H9 (cell line): ENCODE data around the gene SPECC1. TPM values are rescaled to one million over a fixed set of nuclear protein-coding genes. Genes with fewer than 3 reads are reported as not detected.
A peak's percentile ranks its signal among the peaks of the same experiment; 100 is the strongest.

Experiments
- DNase-seq: peaks from one replicate; pipeline ENCODE4 v3.0.0-alpha.2; 2017
- H2AFZ ChIP-seq: one replicate; pipeline ENCODE4 v1.6.1; 2013; ENCODE audit warnings: mild to moderate bottlenecking, low read length, control low read depth, moderate library complexity
- H2AK5ac ChIP-seq: 2 replicates; pipeline ENCODE4 v1.6.1; 2013; ENCODE audit warnings: low read length, control low read depth, mixed read lengths; ENCODE audit not compliant: insufficient read length
- H2BK120ac ChIP-seq: one replicate; pipeline ENCODE4 v1.6.1; 2013; ENCODE audit warnings: low read depth, mild to moderate bottlenecking, low read length, control low read depth, inconsistent platforms; ENCODE audit not compliant: poor library complexity, severe bottlenecking
- H2BK12ac ChIP-seq: 2 replicates; pipeline ENCODE4 v1.6.1; 2013; ENCODE audit warnings: low read length, control low read depth, mixed read lengths, low read depth; ENCODE audit not compliant: insufficient read length
- H2BK15ac ChIP-seq: 2 replicates; pipeline ENCODE4 v1.6.1; 2013; ENCODE audit warnings: low read depth, low read length, control low read depth
- H2BK20ac ChIP-seq: one replicate; pipeline ENCODE4 v1.6.1; 2013; ENCODE audit warnings: low read depth, mild to moderate bottlenecking, low read length, control low read depth, inconsistent platforms; ENCODE audit not compliant: poor library complexity, severe bottlenecking
- H2BK5ac ChIP-seq: 2 replicates; pipeline ENCODE4 v1.6.1; 2013; ENCODE audit warnings: low read length, control low read depth, mixed read lengths; ENCODE audit not compliant: insufficient read length
- H3K14ac ChIP-seq: 2 replicates; pipeline ENCODE4 v1.6.1; 2013; ENCODE audit warnings: low read length, control low read depth; ENCODE audit not compliant: insufficient read depth
- H3K18ac ChIP-seq: 2 replicates; pipeline ENCODE4 v1.6.1; 2013; ENCODE audit warnings: low read depth, mild to moderate bottlenecking, mixed read lengths, low read length, control low read depth; ENCODE audit not compliant: insufficient read length
- H3K23ac ChIP-seq: 2 replicates; pipeline ENCODE4 v1.6.1; 2013; ENCODE audit warnings: low read length, control low read depth, mixed read lengths, low read depth; ENCODE audit not compliant: insufficient read length
- H3K23me2 ChIP-seq: 2 replicates; pipeline ENCODE4 v1.6.1; 2013; ENCODE audit warnings: low read depth, mild to moderate bottlenecking, mixed read lengths, low read length, control low read depth; ENCODE audit not compliant: insufficient read length, poor library complexity, severe bottlenecking
- H3K27ac ChIP-seq: 2 replicates; pipeline ENCODE4 v1.5.1; 2013; ENCODE audit warnings: low read length, control low read depth, mixed read lengths, low read depth; ENCODE audit not compliant: insufficient read length
- H3K27me3 ChIP-seq: 2 replicates; pipeline ENCODE4 v1.6.1; 2013; ENCODE audit warnings: low read length, control low read depth, inconsistent platforms; ENCODE audit not compliant: insufficient read depth
- H3K4ac ChIP-seq: 2 replicates; pipeline ENCODE4 v1.6.1; 2013; ENCODE audit warnings: low read depth, mild to moderate bottlenecking, control low read depth, inconsistent platforms, low read length, moderate library complexity
- H3K4me1 ChIP-seq: 2 replicates; pipeline ENCODE4 v1.6.1; 2013; ENCODE audit warnings: low read length, control low read depth, inconsistent platforms; ENCODE audit not compliant: insufficient read depth
- H3K4me2 ChIP-seq: 2 replicates; pipeline ENCODE4 v1.6.1; 2013; ENCODE audit warnings: low read length, control low read depth, mixed read lengths; ENCODE audit not compliant: insufficient read length, insufficient read depth
- H3K56ac ChIP-seq: 2 replicates; pipeline ENCODE4 v1.6.1; 2013; ENCODE audit warnings: low read depth, mild to moderate bottlenecking, mixed read lengths, low read length, control low read depth; ENCODE audit not compliant: insufficient read length
- H3K79me1 ChIP-seq: 2 replicates; pipeline ENCODE4 v1.6.1; 2013; ENCODE audit warnings: low read depth, mild to moderate bottlenecking, moderate library complexity, low read length, control low read depth, inconsistent platforms; ENCODE audit not compliant: insufficient read depth, poor library complexity, severe bottlenecking
- H3K79me2 ChIP-seq: 2 replicates; pipeline ENCODE4 v1.6.1; 2013; ENCODE audit warnings: low read length, control low read depth, inconsistent platforms; ENCODE audit not compliant: insufficient read depth
- H3K9ac ChIP-seq: 2 replicates; pipeline ENCODE4 v1.6.1; 2013; ENCODE audit warnings: low read length, control low read depth, mixed read lengths; ENCODE audit not compliant: insufficient read length; ENCODE audit errors: extremely low read depth
- H3K9me3 ChIP-seq: one replicate; pipeline ENCODE4 v1.6.1; 2013; ENCODE audit warnings: low read depth, low read length, inconsistent platforms; ENCODE audit not compliant: control insufficient read depth
- H3T11ph ChIP-seq: one replicate; pipeline ENCODE4 v1.6.1; 2013; ENCODE audit warnings: mild to moderate bottlenecking, low read length, control low read depth, inconsistent platforms
- H4K20me1 ChIP-seq: one replicate; pipeline ENCODE4 v1.6.1; 2013; ENCODE audit not compliant: control insufficient read depth, insufficient read length, insufficient read depth
- H4K5ac ChIP-seq: 2 replicates; pipeline ENCODE4 v1.6.1; 2013; ENCODE audit warnings: low read depth, mild to moderate bottlenecking, mixed read lengths, low read length, control low read depth; ENCODE audit not compliant: insufficient read length
- H4K8ac ChIP-seq: replicated peaks from 2 replicates; pipeline ENCODE4 v1.6.1; 2013; ENCODE audit warnings: low read length, control low read depth, mixed read lengths, low read depth; ENCODE audit not compliant: insufficient read length
- H4K91ac ChIP-seq: 2 replicates; pipeline ENCODE4 v1.6.1; 2013; ENCODE audit warnings: low read depth, mild to moderate bottlenecking, moderate library complexity, mixed read lengths, low read length, control low read depth; ENCODE audit not compliant: insufficient read length
- H3K27ac Mint-ChIP-seq, 3 experiments: 2 replicates in 2 of 3; 3 replicates in 1 of 3; pipeline ENCODE4 v1.8.0; 2020 to 2021; ENCODE audit warnings: mixed read lengths in 3 of 3, mild to moderate bottlenecking in 1 of 3, moderate library complexity in 1 of 3
- H3K27me3 Mint-ChIP-seq: 2 replicates; pipeline ENCODE4 v1.8.0; 2021; ENCODE audit warnings: low read depth, mild to moderate bottlenecking, moderate library complexity, mixed read lengths
- H3K36me3 Mint-ChIP-seq, 3 experiments: 2 replicates in 2 of 3; 3 replicates in 1 of 3; pipeline ENCODE4 v1.8.0; 2020 to 2021; ENCODE audit warnings: low read depth in 3 of 3, mixed read lengths in 3 of 3; ENCODE audit not compliant: insufficient read depth in 1 of 3
- H3K4me1 Mint-ChIP-seq, 2 experiments: 2 replicates each; pipeline ENCODE4 v1.8.0; 2020; ENCODE audit warnings: mixed read lengths in 2 of 2
- H3K4me3 Mint-ChIP-seq, 2 experiments: 2 replicates in 1 of 2; 3 replicates in 1 of 2; pipeline ENCODE4 v1.8.0; 2020 to 2021; ENCODE audit warnings: mild to moderate bottlenecking in 2 of 2, mixed read lengths in 2 of 2, moderate library complexity in 1 of 2
- H3K9me3 Mint-ChIP-seq, 2 experiments: 2 replicates in 1 of 2; 3 replicates in 1 of 2; pipeline ENCODE4 v1.8.0; 2020; ENCODE audit warnings: mild to moderate bottlenecking in 2 of 2, mixed read lengths in 2 of 2, moderate library complexity in 1 of 2
- CTCF ChIP-seq: fragments of 200-600 bp; sonication (generic); conservative IDR thresholded peaks from 3 replicates; pipeline ENCODE4 v1.8.0; 2021; ENCODE audit warnings: antibody characterized with exemption, mild to moderate bottlenecking
- WGBS: extraction: QIAGEN DNeasy Blood & Tissue Kit; methylation state at CpG from one replicate; pipeline ENCODE4 v1.1.7; 2013; ENCODE audit warnings: missing lambda C conversion rate, low lambda C conversion rate, mixed read lengths; ENCODE audit not compliant: insufficient read length; ENCODE audit errors: extremely low coverage; 5-methylcytosine and 5-hydroxymethylcytosine counted together
- total RNA-seq: library from RNA; stranded (reverse); gene quantifications from 2 replicates; pipeline ENCODE4 v1.2.1, GENCODE V29; 2021

Gene SPECC1
- total RNA-seq, 1 experiment from 2014 or later = 65.7 TPM

GRCh38 chr17:20241855-20242254 lies 232.7 kb downstream of the SPECC1 start:
- H3K36me3 Mint-ChIP-seq = peaks cover 11 to 23% (median 22%) of the 10 kb centered on the region in 3 experiments
- H4K20me1 ChIP-seq = no peaks in the 10 kb centered on the region
- H3K4me2 ChIP-seq = no peak overlapping the region
- H2AK5ac ChIP-seq = no peak overlapping the region
- H3K79me1 ChIP-seq = no peaks in the 10 kb centered on the region
- no peaks in the 10 kb centered on the region for H3K23me2 ChIP-seq
- H3K4me1 ChIP-seq = no peaks in the 10 kb centered on the region
- H3K9me3 Mint-ChIP-seq = no peaks in the 10 kb centered on the region
- no peak overlapping the region for H3K4me3 Mint-ChIP-seq
- no peak for DNase-seq
- no peak overlapping the region for H3K14ac ChIP-seq
- H3K18ac ChIP-seq = no peak overlapping the region
- no CpG with 5 or more reads among the region's 4 CpGs for WGBS
- no peak overlapping the region for H4K8ac ChIP-seq
- no peak for TF ChIP-seq CTCF
- peak overlapping the region in 1 of 3 experiments; percentile 15; a peak in 1 of 7 replicates for H3K27ac Mint-ChIP-seq
- no peak overlapping the region for H2BK15ac ChIP-seq
- no peak overlapping the region for H3T11ph ChIP-seq
- no peak overlapping the region for H3K23ac ChIP-seq
- H3K9ac ChIP-seq = no peak overlapping the region
- no peaks in the 10 kb centered on the region for H3K79me2 ChIP-seq
- H4K91ac ChIP-seq = no peak overlapping the region
- no peaks in the 10 kb centered on the region for H3K9me3 ChIP-seq
- H2BK20ac ChIP-seq = no peak overlapping the region
- H3K27me3 ChIP-seq = no peaks in the 10 kb centered on the region
- no peaks in the 10 kb centered on the region for H3K27me3 Mint-ChIP-seq
- no peak overlapping the region for H4K5ac ChIP-seq
- H2AFZ ChIP-seq = no peak overlapping the region
- H2BK12ac ChIP-seq = no peak overlapping the region
- H2BK120ac ChIP-seq = no peak overlapping the region
- no peak overlapping the region for H2BK5ac ChIP-seq
- H3K56ac ChIP-seq = no peak overlapping the region
- H3K4me1 Mint-ChIP-seq = no peaks in the 10 kb centered on the region
- H3K4ac ChIP-seq = no peak overlapping the region
- H3K27ac ChIP-seq = no peak overlapping the region
